Measurements from ENCODE around the gene SRSF7.

SRSF7 gene

DNA sequence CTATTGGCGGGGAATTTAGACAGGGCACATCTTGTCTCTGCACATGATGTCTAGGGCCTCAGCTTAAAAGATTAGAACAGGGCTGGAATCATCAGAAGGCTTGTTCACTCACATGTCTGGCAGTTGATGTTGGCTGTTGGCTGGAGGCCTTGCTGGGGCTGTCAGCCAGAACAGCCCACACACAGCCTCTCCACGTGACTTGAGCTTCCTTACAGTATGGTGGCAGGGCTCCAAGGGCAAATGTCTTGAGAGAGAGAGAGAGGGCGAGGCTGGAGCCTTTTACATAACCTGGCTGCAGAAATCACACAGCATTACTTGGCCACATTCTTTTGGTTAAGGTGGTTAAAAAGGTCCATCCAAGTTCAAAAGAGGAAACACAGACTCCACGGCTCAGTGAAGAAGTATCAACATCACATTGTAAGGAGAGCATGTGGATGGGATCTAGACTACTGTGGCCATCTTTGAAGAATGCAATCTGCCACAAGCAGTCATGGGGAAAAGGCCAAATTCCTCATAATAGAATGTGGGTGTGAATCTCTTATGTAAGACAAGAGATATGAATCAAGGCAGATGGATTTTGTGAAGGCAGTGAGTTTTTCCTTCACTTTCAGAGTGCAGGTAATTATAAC is 30.4 kb downstream of the SRSF7 start:
- Histone ChIP-seq H3K79me2 (ENCODE audit: insufficient read depth, low read length) (no peaks in the 10 kb centered on the region), H3K4me1 (ENCODE audit: insufficient read depth, low read length) (no peaks in the 10 kb centered on the region), H3K27ac (ENCODE audit: low read length) (no peak overlapping the region), H2AFZ (ENCODE audit: low read depth, low read length) (no peak overlapping the region), H3K36me3 (ENCODE audit: insufficient read depth, low read length) (no peaks in the 10 kb centered on the region), H3K4me3 (ENCODE audit: low read depth in 1 of 2, low read length in 2 of 2) (no peak overlapping the region), H3K27me3 (ENCODE audit: insufficient read depth, low read length, poor library complexity) (no peaks in the 10 kb centered on the region), H4K20me1 (ENCODE audit: insufficient read depth, low read length) (no peaks in the 10 kb centered on the region), H3K4me2 (ENCODE audit: insufficient read depth, low read length) (no peak overlapping the region), H3K9me3 (ENCODE audit: insufficient read depth, low read length, severe bottlenecking) (no peaks in the 10 kb centered on the region), H3K9ac (ENCODE audit: low read depth, low read length) (no peak overlapping the region)
- no peak for DNase-seq
- TF ChIP-seq CTCF (IDR thresholded peaks at IDR 0.05; ENCODE audit: borderline replicate concordance, extremely low read depth, low read length, poor library complexity, severe bottlenecking) (no peak), EZH2 (IDR thresholded peaks at IDR 0.05; ENCODE audit: borderline replicate concordance, low read depth, low read length, severe bottlenecking) (no peak)
- ATAC-seq (ENCODE audit: insufficient read depth, low read depth), result peak; percentile 32; the same call in 1 of the 3 replicates

DNA sequence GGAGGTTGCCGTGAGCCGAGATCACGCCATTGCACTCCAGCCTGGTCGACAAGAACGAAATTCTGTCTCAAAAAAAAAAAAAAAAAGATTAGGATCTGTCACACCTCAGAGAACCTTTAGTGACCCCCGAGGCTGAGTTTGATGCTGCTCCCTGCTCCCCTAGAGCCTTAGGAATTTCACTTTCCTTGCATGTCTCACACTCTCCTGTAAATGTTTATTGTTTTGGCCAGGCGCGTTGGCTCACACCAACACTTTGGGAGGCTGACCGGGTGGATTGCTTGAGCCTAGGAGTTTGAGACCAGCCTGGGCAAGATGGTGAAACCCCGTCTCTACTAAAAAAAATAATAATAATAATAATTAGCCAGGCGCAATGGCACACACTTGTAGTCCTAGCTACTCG is 31.5 kb downstream of the SRSF7 start:
- H3K27ac ChIP-seq (ENCODE audit: low read length), result no peak overlapping the region
- no peak overlapping the region for H2AFZ ChIP-seq (ENCODE audit: low read depth, low read length)
- no peaks in the 10 kb centered on the region for H3K79me2 ChIP-seq (ENCODE audit: insufficient read depth, low read length)
- ATAC-seq (ENCODE audit: insufficient read depth, low read depth), result no peak
- H3K36me3 ChIP-seq (ENCODE audit: insufficient read depth, low read length), result no peaks in the 10 kb centered on the region
- DNase-seq, result no peak
- H3K9me3 ChIP-seq (ENCODE audit: insufficient read depth, low read length, severe bottlenecking), result no peaks in the 10 kb centered on the region
- TF ChIP-seq EZH2 (IDR thresholded peaks at IDR 0.05; ENCODE audit: borderline replicate concordance, low read depth, low read length, severe bottlenecking) (no peak), CTCF (IDR thresholded peaks at IDR 0.05; ENCODE audit: borderline replicate concordance, extremely low read depth, low read length, poor library complexity, severe bottlenecking) (no peak)
- H3K4me1 ChIP-seq (ENCODE audit: insufficient read depth, low read length), result no peaks in the 10 kb centered on the region
- H3K4me3 ChIP-seq (ENCODE audit: low read depth in 1 of 2, low read length in 2 of 2), result no peak overlapping the region
- no peak overlapping the region for H3K9ac ChIP-seq (ENCODE audit: low read depth, low read length)
- no peaks in the 10 kb centered on the region for H3K27me3 ChIP-seq (ENCODE audit: insufficient read depth, low read length, poor library complexity)
- no peaks in the 10 kb centered on the region for H4K20me1 ChIP-seq (ENCODE audit: insufficient read depth, low read length)
- H3K4me2 ChIP-seq (ENCODE audit: insufficient read depth, low read length), result no peak overlapping the region

GRCh38 chr2:38718601-38719000 is 32.6 kb downstream of the SRSF7 start:
- H3K4me1 ChIP-seq (ENCODE audit: insufficient read depth, low read length), result no peaks in the 10 kb centered on the region
- H3K36me3 ChIP-seq (ENCODE audit: insufficient read depth, low read length), result no peaks in the 10 kb centered on the region
- H4K20me1 ChIP-seq (ENCODE audit: insufficient read depth, low read length), result no peaks in the 10 kb centered on the region
- no peak overlapping the region for H3K4me3 ChIP-seq (ENCODE audit: low read depth in 1 of 2, low read length in 2 of 2)
- no peak overlapping the region for H3K4me2 ChIP-seq (ENCODE audit: insufficient read depth, low read length)
- DNase-seq, result no peak
- H3K9ac ChIP-seq (ENCODE audit: low read depth, low read length), result no peak overlapping the region
- no peaks in the 10 kb centered on the region for H3K27me3 ChIP-seq (ENCODE audit: insufficient read depth, low read length, poor library complexity)
- H2AFZ ChIP-seq (ENCODE audit: low read depth, low read length), result no peak overlapping the region
- ATAC-seq (ENCODE audit: insufficient read depth, low read depth), result no peak
- TF ChIP-seq EZH2 (IDR thresholded peaks at IDR 0.05; ENCODE audit: borderline replicate concordance, low read depth, low read length, severe bottlenecking) (no peak), CTCF (IDR thresholded peaks at IDR 0.05; ENCODE audit: borderline replicate concordance, extremely low read depth, low read length, poor library complexity, severe bottlenecking) (no peak)
- no peak overlapping the region for H3K27ac ChIP-seq (ENCODE audit: low read length)
- no peaks in the 10 kb centered on the region for H3K79me2 ChIP-seq (ENCODE audit: insufficient read depth, low read length)
- H3K9me3 ChIP-seq (ENCODE audit: insufficient read depth, low read length, severe bottlenecking), result no peaks in the 10 kb centered on the region

Data from DND-41 (cell line).